ENCODE data around the gene GNAO1. TPM values are rescaled to one million over a fixed set of nuclear protein-coding genes. Genes with fewer than 3 reads are reported as not detected.

Gene GNAO1
- total RNA-seq, 1 donor from 2014 or later: 0.53 TPM

DNA sequence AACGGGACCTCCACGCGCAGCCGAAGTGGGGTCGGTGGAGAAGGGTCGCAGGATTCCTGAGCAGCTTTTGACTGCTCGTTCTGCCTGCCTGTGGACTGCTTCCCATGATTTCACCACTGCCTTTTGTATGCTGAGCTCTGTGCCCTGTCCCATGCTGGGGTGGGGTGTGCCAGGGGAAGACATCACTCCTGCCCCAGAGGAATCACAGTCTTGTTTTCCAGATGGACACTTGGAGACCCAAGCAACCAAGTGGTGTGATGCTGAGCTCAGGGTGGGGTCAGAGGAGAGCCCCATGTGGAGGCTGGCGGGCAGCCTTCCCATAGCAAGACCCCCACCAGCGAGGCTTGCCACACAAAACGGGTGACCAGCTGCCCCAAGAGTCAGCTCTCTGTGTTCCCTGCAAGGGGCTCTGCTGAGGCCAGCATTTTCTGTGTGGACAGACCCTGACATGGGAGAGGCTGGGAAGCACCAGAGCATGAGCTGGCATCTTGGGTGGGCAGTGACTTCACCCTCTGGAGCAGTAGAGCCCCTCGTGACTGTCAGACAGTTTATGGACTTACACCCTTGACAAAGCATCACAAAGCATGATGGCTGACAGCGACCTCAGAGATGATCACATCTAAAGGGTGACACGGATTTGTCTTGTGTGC lies 111.9 kb downstream of the GNAO1 start:
- intact Hi-C loops (cut with DNase I): no loop called here
- Histone ChIP-seq H3K27me3 (no peaks in the 10 kb centered on the region), H3K36me3 (no peaks in the 10 kb centered on the region), H3K4me1 (no peaks in the 10 kb centered on the region), H3K9me3 (no peaks in the 10 kb centered on the region), H3K27ac (no peak overlapping the region), H3K4me3 (no peak overlapping the region)
- TF ChIP-seq, protein P1, sequence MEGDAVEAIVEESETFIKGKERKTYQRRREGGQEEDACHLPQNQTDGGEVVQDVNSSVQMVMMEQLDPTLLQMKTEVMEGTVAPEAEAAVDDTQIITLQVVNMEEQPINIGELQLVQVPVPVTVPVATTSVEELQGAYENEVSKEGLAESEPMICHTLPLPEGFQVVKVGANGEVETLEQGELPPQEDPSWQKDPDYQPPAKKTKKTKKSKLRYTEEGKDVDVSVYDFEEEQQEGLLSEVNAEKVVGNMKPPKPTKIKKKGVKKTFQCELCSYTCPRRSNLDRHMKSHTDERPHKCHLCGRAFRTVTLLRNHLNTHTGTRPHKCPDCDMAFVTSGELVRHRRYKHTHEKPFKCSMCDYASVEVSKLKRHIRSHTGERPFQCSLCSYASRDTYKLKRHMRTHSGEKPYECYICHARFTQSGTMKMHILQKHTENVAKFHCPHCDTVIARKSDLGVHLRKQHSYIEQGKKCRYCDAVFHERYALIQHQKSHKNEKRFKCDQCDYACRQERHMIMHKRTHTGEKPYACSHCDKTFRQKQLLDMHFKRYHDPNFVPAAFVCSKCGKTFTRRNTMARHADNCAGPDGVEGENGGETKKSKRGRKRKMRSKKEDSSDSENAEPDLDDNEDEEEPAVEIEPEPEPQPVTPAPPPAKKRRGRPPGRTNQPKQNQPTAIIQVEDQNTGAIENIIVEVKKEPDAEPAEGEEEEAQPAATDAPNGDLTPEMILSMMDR (IDR thresholded peaks at IDR 0.05): no peak
- DNase-seq (ENCODE audit: low spot score in 2 of 2): no peak

DNA sequence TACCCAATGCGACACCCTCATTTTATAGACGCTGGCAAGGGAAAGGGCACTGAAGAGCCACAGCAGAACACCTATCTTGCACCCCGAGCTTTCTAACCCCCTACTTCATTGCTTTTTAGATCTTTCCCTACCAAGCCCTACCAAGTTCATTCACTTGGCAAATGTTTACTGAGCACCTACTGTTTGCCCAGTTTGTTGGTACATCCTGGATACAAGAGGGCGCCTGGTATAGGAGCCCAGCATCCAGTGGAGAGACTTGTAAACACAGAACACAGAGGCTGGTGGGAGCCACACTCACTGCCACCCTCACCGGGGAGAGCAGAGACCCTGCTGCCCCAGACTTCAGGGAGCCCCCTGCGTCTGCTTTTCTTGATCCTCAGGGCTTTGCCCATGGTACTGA lies 112.6 kb downstream of the GNAO1 start:
- H3K4me1 ChIP-seq: no peaks in the 10 kb centered on the region
- no peak overlapping the region for H3K27ac ChIP-seq
- TF ChIP-seq, protein P1 (IDR thresholded peaks at IDR 0.05): no peak
- intact Hi-C loops (cut with DNase I): no loop called here
- H3K36me3 ChIP-seq: no peaks in the 10 kb centered on the region
- H3K9me3 ChIP-seq: no peaks in the 10 kb centered on the region
- no peak overlapping the region for H3K4me3 ChIP-seq
- DNase-seq (ENCODE audit: low spot score in 2 of 2): no peak
- H3K27me3 ChIP-seq: no peaks in the 10 kb centered on the region

DNA sequence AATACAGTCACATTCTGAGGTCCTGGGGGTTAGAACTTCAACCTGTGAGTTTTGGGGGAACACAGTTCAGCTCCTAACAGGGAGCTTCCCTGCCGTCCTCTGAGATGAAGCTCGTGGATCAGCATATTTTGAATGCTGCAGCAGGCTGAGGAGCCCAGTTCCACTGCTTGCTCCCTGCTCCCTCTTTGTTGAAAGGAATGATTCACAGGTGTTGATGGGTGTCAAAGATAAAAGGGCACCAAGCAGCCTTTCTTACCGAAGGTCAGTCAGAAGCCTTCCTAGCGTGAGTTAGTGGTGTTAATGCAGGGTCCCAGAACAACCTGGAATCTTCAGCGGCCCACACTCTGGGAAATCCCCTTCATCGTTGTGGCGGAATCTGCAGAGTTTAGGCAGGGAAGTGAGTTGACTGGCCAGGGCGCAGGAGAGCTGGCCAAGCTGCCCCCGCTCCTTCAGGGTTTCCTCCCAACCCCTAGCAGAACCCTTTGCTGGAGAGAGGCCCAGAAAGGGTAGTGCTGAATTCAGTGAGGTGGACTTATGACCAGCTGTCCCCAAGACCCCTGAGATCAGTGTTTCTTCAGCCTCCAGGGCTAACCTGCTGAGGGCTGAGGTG lies 114.8 kb downstream of the GNAO1 start:
- DNase-seq (ENCODE audit: low spot score in 2 of 2): no peak
- Histone ChIP-seq H3K36me3 (no peaks in the 10 kb centered on the region), H3K9me3 (no peaks in the 10 kb centered on the region), H3K4me1 (no peaks in the 10 kb centered on the region), H3K27me3 (no peaks in the 10 kb centered on the region), H3K4me3 (no peak overlapping the region), H3K27ac (no peak overlapping the region)
- TF ChIP-seq, protein P1 (IDR thresholded peaks at IDR 0.05): no peak
- intact Hi-C loops (cut with DNase I): no loop called here

DNA sequence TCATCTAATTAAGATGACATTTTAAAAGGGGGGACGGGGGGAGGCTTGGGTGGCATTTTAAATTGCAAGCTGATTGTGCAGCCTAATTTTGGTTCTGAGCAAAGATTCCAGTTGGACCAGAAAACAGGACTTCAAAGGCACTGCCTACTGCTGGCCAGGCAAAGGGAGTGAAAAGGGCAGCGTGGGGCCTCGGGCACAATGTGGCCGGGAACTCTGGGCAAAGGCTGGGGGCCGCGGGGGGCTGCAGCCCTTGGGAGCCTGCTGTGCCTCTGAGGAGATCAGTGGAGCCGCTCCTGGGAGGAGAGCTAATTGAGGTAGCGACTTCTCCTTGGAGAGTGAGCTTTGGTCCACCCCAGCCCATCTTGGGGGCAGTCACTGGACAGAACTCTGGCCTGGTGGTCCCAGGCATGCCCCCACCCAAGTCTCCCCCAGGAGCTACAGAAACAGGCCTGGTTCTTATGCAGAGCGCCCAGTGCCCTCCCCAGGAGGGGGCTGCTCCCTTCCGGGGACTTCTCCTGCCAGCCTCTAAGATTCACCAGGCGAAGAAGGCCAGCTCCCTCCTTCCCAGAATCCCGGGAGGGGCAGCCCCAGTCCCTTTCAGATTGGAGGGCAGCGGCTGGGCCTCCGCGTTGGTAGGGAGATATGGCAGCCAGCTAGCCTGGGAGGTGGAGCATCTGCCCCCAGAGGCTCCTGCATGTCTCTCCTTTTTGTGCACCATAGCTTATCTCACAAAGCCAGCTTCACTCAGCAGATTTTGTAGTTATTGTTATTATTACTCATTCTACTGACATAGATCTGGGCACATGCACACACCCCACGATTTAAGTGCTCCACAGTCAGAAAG lies 115.6 kb downstream of the GNAO1 start:
- no peaks in the 10 kb centered on the region for H3K36me3 ChIP-seq
- H3K27me3 ChIP-seq: no peaks in the 10 kb centered on the region
- no peak for DNase-seq (ENCODE audit: low spot score in 2 of 2)
- TF ChIP-seq, protein P1 (IDR thresholded peaks at IDR 0.05): no peak
- H3K4me1 ChIP-seq: no peaks in the 10 kb centered on the region
- no peak overlapping the region for H3K27ac ChIP-seq
- no peaks in the 10 kb centered on the region for H3K9me3 ChIP-seq
- intact Hi-C loops (cut with DNase I): no loop called here
- H3K4me3 ChIP-seq: no peak overlapping the region

DNA sequence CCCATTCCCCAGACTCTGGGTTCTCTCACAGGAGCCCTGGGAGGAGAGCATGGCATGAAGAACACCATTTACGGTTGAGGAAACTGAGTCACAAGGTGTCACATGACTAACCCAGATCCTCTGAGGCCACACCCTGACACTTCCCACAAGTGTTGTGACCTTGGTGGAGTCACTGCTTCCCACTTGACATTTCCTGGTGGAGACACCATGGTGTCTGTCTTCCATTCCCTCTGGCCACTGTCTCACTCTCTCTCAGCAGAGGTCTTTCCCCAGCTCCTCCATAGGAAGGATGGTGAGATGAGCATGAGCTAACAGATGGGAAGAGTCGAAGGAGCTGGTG lies 116.2 kb downstream of the GNAO1 start:
- Histone ChIP-seq H3K27ac (no peak overlapping the region), H3K4me1 (no peaks in the 10 kb centered on the region), H3K9me3 (no peaks in the 10 kb centered on the region), H3K36me3 (no peaks in the 10 kb centered on the region), H3K27me3 (no peaks in the 10 kb centered on the region), H3K4me3 (no peak overlapping the region)
- intact Hi-C loops (cut with DNase I): no loop called here
- TF ChIP-seq, protein P1 (IDR thresholded peaks at IDR 0.05): no peak
- no peak for DNase-seq (ENCODE audit: low spot score in 2 of 2)
